Central memory CD4-positive, alpha-beta T cell (primary cell): Measurements from ENCODE around the gene PYURF.

ENCODE experiments used
- DNase-seq: peaks from one replicate; pipeline ENCODE4 v3.0.0; 2022
- total RNA-seq, 3 experiments: gene quantifications; one replicate each; lab custom pipeline; 2026; lab: John Stamatoyannopoulos, UW

Gene PYURF, protein sequence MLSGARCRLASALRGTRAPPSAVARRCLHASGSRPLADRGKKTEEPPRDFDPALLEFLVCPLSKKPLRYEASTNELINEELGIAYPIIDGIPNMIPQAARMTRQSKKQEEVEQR
- 0 reads per million in 3 experiments for total RNA-seq

DNA sequence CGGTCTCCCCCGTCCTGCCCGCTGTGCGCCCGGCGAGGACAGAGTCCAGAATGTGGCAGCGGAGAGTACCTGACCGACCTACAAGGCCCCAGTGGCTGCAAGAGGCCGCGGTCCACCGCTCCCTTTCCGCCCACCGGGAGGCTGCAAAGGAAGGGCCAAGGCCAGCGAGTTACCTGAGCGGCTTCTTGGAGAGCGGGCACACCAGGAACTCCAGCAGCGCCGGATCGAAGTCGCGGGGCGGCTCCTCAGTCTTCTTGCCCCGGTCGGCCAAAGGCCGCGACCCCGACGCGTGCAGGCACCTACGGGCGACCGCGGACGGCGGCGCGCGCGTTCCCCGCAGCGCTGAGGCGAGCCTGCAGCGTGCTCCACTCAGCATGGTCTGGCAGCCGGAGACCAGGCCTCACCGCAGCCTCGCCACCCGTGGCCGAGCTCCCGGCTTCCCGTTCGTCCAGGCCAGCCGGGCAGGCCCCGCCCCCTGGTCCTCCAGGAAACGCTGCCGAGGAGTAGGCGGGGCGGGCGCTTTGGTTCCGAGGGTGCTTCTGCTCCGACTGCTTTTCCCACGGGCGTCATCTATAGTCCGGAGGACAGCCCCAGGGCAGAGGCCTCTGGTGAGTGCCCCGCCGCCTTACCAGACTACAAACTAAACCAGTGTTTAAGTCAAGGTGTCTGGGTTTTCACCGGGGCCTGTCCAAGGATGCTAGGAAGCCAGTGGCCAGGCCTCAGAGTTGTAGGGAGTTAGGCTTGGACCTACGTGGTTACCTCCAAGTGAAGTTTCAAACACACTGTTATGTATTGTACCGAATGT, at the start of gene PYURF:
Gene PYURF (minus strand): TSS at position 452 of the 805 bp plus-strand sequence. CDS start 76 bp downstream, at position 376.
- peak; percentile 56 for DNase-seq

DNA sequence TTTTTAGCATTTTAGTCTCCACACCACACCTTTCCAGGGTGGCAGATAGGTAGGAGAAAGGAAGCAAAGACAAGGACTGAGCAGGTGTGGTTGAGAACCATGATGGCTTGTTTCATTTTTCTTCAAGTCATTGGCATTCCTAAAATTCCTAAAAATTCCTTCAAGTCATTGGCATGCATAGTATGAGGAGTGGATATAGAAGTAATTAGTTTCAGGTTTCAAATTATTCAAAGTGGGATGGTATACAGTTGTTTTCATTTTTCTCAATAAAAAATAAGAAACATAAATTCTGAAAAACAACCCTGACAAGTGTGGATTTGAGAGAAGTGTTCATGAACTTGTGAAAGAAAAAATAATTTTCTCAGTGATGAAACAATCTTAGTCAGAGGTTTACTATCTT, 46.4 kb upstream of the PYURF start:
- DNase-seq, result no peak

DNA sequence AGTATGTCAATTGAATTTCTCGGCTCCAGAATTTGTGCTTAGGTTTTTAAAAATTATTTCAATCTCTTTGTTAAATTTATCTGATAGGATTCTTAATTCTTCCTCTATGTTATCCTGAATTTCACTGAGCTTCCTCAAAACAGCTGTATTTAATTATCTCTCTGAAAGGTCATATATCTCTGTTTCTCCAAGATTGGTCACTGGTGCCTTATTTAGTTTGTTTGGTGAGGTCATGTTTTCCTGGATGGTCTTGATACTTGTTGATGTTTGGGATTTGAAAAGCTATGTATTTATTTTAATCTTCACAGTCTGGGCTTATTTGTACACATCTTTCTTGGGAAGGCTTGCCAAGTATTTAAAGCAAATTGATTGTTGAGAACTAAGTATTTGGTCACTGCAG, 44.0 kb upstream of the PYURF start:
- DNase-seq, result no peak

DNA sequence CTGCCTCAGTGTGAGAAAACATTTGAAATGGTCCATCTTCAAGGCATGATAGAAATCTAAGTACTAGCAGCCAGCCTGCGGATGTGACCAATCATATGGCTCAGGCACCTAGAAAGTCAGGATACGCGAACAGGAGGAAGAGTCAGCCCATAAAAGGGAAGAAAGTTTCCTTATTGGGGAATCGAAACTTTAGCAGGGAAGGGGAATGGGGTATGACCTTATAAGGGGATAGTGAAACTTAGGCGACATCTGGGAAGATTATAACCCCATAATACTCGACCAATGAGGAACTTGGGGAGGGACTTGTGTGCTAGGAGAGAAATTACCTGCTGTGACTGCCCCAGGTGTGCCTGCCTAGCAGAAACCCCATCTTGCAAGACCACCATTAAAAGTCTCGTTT, 26.2 kb upstream of the PYURF start:
- DNase-seq, result no peak

DNA sequence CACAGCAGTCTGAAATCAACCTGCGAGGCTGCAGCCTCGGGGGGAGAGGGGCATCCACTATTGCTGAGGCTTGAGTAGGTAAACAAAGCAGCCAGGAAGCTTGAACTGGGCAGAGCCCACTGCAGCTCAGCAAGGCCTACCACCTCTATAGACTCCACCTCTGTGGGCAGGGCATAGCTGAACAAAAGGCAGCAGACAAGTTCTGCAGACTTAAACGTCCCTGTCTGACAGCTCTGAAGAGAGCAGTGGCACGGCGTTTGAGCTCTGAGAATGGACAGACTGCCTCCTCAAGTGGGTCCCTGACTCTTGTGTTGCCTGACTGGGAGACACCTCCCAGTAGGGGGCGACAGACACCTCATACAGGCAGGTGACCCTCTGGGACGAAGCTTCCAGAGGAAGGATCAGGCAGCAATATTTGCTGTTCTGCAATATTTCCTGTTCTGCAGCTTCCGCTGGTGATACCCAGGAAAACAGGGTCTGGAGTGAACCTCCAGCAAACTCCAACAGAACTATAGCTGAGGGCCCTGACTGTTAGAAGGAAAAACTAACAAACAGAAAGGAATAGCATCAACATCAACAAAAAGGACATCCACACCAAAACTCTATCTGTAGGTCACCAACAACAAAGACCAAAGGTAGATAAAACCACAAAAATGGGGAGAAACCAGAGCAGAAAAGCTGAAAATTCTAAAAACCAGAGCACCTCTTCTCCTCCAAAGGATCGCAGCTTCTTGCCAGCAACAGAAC, 15.9 kb upstream of the PYURF start:
- DNase-seq, result peak; percentile 62

DNA sequence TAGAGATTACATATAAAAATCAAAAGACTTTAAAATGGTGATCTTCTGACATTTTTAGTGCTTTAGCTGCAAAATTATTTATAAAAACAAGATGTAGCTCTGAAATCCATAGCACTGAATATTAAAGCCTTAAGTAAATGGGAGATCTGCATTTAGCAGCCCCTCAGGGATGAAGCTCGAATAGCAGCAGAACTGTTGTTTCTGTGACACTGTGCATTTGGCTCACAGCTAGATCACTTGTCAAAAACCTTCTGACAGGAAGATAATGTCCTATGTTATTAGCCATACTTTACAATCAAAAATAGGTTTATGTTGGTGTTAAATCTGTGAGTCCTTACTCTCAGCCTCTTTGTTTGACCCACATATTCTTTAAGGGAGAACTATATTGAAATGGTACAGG, 14.1 kb upstream of the PYURF start:
- DNase-seq, result no peak

DNA sequence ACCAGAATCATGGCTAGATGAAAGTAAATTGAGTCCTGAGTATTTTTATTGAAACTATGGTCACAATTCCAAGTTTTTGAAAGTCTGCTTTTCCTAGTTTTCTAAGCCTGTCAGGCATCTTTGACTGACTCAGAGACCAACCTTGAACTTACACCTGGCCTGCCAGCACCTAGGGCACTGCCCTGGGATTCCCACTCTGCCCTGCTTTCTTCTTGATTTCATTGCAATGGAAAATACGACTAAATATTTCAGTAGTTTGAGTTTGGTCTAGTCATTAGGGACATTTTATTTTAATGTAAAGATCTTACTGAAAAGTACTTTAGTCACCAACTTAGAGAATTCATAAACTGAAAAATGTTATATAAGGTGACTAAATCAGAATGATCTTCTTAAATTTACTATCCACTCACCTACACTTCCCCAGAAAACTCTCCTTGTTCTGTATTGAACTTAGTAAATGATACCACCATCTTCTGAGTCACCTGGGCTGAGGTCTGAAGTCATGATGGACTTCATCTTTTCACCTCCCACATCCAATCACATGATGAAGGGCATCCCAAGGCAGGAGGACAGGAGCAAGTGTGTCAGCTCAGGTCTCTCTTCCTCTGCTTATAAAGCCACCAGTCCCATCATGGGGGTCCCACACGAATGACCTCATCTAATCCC, 11.6 kb upstream of the PYURF start:
- DNase-seq, result no peak

DNA sequence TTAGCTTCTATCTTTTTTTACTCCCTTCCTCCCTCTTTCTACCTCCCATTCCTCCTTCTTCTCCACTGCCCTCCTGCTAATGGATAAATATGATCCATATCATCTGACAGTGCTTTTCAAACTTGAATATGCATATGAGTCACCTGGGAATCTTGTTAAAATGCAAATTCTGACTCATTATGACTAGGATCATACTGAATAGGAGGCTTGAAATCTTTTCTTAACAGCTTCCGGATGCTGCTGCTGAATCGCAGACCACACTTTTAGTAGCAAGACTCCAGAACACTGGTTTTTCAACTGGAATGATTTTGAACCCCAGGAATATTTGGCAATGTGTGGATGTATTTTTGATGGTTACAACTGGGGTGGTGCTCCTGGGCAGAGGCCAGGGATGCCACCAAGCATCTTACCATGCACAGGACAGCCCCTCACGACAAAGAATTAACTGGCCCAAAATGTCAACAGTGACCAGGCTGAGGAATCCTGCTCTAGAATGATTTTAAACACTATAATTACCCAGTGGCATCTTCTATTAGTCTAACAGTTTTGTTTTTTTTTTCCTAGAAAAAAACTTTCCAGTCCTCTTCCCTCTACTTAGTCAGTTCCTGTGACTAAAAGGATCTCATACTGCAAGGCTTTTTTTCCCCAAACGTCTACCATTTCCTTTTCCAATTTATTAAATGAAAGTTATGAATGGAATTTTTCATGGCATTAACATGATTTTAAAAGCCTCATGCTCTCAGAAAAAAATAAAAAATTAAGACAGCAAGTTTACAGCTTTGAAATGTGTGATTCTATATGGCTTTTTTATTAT, 10.6 kb upstream of the PYURF start:
- no peak for DNase-seq

DNA sequence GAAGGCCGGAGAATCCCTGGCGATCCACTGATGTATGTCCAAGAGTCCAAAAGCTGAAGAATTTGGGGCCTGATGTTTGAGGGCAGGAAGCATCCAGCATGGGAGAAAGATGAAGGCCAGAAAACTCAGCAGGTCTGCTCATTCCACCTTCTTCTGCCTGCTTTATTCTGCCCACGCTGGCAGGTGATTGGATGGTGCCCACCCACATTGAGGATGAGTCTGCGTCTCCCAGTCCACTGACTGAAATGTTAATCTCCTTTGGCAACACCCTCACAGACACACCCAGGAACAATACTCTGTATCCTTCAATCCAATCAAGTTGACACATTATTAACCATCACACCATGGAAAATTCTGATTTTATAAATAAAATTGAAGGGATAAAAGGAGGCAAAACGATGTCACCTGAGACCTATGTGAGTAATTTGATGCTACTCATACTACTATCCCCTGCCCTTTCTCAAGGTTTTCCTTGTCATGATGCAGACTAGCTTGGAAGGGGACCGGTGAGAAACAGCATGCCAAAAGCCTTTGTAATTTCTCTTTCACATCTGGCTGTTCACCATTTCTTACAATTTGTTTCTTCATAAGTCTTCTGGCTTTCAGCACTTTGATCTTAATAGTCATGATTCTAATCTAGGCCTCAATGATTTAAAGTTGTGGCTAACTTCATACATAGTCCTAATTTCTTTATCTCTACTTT, 9.7 kb upstream of the PYURF start:
- no peak for DNase-seq

DNA sequence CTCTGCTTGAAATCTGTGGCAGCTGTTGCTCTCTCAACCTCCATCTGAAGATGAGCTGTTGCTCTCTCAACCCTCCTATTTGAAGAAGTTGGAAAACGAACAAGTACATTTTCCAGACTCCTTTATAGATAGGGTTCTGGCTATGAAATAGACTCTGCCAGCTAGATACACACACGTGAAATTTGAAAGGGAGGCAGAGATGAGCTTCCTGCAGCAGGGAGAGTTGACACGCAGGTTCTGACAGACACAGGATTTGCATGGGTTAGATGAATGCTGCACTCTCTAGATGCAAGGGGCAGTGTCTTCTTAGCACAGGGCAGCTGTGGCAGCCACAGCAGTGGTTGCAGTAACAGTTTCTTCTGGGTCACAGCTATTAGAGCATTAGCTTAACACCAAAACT, 8.0 kb upstream of the PYURF start:
- DNase-seq, result no peak

DNA sequence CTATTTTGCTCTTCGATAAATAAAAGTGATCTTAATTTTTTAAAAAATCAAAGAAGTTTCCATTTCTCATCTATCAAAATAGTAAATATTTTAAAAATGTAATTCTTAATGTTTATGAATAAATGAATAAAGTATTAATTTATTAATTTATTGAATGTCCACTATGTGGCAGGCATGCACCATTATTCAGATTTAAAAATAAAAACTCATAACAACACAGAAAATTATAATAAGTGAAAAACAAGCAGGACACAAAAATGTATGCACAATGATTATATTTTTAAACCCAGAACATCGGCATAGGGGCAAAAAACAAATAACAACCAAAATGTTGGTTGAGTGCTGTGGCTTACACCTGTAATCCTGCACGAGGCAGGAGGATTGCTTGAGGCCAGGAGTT, 5.3 kb upstream of the PYURF start:
- no peak for DNase-seq

DNA sequence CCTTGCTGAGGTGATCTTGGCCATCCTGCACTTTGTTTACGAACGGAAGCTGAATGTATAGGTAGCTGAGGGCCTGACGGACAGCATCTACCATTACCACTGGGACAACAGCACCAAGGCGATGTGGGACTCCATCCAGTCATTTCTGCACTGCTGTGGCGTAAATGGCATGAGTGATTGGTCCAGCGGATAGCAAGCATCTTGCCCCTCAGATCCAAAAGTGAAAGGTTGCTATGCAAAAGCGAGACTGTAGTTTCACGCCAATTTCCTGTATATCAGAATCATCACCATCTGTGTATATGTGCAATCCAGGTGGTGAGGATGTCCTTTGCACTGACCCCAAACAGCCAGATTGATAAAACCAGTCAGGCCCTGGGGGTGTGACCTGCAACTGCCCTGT, 4.2 kb upstream of the PYURF start:
- DNase-seq, result no peak

DNA sequence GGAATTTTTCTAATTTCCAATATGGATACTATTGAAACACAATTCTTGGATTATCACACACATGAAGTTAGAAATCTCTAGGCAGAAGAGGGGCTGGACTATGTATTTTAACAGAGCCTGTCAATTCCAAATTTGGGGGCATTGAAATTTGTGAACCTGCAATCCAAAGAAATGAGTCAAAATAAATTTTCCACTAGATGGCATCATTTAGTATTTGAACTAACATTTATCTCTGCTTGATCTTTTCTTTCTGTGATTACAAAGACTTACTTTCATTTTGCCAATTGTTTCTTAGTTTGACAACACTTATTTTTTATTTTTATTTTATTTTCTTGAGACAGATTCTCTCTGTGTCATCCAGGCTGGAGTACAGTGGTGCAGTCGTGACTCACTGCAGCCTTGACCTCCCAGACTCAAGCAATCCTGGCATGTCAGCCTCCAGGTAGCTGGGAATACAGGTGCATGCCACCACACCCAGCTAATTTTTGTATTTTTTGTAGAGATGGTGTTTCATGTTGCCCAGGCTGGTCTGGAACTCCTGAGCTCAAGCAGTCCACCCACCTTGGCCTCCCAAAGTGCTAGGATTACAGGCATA, 2.7 kb upstream of the PYURF start:
- DNase-seq, result peak; percentile 26

DNA sequence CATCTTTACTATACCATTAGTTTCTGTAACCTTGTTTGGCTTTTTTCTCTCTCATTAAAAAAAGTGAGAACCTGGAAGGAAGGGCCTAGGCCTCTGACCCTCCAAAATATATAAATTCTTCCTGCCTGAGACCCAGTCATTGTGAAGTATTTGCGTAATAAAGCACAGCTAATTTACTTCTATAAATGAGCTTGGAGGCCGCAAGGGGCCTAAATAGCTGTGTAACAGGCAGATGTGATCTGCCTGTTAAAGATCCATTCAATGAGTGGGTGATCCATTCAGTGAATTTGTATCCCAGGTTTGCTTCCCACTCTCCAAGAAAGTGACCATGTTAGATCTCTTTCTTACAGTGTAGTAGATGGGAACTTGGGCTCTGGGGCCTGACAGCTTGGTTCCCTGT, 595 bp upstream of the PYURF start:
- no peak for DNase-seq

DNA sequence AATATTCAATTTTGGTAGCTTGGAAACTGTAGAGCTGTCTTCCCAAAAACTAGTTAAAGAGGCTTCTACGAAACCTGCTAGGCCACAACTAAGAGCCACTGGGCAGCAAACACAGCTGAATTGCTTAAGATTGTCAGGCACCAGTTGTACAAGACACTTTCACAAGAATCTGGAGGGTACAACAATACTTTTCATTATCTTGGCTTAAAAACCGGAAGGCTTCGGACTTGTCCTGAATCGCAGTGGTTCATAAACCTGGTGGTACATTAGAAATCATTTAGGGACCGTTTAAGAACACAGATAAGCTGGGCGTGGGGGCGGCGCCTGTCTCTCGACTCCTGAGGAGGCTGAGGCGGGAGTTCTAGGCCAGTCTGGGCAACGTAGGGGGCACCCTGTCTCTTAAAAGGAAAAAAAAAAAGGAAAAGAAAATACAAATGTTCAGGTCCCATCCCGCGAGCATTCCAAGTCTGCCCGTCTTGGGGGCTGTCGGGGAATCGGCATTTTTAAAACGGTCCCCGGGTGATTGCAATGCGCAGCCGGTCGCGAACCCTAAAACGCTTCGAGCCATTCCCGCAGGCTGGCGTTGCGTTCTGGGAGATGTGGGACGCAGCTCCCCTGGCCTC, 763 bp downstream of the PYURF start:
- peak; percentile 14 for DNase-seq

DNA sequence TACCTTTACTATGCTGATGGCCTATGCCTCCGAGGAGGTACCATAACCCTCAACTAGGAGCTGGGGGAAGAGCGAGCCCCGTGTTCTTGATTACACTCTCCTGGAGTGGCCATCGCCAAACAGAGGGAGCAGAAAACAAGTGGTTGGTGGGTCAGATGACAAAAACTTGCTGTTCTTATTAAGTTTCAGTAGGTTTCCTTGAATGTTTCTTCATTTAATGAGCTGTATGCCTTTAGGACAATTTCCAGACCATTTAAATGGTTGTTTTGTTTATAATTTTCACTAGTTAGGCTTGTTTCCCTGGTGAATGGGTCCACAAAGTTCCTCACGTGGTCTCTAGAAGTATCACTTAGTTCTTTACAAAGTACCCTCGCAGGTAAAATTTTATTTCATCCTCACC, 4.7 kb downstream of the PYURF start:
- DNase-seq, result no peak

DNA sequence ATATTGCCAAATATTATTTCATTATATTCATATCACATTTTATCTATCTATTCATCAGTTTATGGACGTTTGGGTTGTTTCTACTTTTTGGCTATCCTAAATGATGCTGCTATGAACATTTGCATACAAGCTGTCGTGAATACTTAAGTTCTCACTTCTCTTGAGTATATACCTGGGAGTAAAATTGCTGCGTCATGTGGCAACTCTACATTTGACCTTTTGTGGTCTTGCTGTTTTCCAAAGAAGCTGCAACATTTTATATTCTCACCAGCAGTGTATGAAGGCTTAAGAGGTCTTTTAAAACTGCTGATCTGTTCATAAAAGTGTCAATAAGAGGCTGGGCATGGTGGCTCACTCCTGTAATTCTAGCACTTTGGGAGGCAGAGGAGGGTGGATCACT, 5.8 kb downstream of the PYURF start:
- no peak for DNase-seq

DNA sequence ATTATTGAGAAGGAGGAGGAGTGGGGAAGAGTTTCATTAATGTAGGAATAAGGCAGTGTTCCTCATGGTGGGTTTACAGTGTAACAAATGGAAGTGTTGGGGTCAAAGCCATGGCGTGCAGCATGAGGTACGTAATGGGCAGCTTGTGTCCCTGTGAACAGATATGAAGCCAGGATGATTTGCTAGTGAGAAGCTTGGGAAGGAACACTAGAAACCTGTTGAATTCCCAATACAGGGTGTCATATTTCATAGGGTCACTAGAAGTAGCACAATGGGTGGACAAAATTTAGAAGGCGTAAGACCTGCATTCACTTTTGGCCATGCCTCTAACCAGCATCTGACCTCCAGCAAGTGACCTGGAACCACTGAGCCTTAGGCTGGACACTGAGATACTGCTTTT, 6.8 kb downstream of the PYURF start:
- no peak for DNase-seq

DNA sequence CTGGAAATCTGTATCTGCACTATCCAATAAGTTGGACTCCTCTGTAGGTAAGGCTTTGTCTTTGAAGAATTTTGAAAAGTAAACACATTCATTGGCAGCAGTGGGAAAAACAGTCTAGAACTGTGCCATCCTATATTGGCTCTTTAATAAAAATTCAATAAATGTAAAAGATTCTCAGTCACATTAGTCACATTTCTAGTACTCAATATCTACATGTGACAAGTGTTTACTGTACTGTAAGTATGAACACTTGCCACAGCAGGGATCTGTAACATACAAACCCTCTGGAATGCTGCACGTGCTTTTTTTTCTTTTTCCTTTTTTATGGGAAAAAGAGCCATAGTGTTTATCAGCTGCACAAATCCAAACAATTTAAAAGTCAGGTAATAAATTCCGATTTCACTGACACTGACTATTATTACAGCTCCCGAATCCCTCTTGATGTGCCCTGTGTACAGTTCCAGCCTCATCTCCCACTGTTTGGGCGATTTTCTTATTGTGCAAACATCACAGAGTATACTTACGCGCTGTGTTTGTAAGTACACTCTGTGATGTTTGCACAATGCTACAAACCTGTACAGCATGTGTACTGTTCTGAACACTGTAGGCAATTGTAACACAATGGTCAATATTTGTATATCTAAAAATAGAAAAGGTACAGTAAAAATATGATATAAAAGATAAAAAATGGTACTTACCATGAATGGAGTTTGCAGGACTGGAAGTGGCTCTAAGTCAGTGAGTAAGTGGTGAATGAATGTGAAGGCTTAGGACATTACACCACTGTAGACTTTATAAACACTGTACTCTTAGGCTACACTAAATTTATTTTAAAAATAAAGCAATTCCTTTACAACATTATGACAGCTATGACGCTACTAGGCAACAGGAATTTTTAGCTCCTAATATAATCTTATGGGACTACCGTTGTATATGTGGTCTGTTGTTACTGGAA, 8.7 kb downstream of the PYURF start:
- no peak for DNase-seq

DNA sequence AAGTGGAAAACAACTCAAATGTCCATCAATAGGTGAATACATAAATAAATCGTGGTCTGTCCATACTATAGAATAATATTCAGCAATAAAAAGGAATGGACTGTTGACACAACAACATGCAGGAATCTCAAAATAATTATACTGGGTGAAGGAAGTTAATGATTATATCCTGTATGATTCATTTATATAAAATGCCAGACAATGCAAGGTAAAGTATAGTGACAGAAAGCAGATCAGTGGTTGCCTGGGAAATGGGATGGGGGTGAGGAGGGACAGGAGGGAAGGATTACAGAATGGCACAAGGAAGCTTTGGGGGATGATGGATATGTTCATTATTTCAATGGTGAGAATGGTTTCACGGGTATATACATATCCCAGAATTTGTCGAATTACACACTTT, 12.3 kb downstream of the PYURF start:
- no peak for DNase-seq
